SH-SY5Y (cell line): ENCODE data around the gene STEEP1.

Experiments used
- GATA2 ChIP-seq: IDR thresholded peaks from 2 replicates; pipeline ENCODE4 v1.6.1; 2011; ENCODE audit warnings: mild to moderate bottlenecking, low read depth, low read length
- GATA3 ChIP-seq: IDR thresholded peaks from 2 replicates; pipeline ENCODE4 v1.6.1; 2011; ENCODE audit warnings: low read depth, mild to moderate bottlenecking, low read length, moderate library complexity

The STEEP1 gene

DNA sequence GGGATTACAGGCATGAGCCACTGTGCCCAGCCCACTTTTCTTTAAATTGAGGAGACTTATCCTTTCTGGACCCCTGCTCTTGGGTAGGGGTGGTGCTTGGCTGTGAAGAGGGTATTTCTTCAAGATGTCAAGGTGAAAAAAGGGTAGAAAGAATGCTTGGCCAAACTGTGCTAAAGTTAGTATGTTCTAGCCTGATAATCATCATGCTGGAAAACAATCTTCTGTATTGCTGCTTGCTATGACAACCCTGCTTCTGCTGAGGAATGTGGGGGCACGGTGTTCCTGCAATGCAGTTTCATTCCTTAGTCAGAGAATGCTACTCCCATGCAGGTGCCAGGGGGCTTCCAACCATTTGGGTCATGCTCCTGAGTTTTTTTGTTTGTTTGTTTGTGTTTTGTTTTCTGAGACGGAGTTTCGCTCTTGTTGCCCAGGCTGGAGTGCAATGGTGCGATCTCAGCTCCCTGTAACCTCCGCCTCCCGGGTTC, 5.2 kb upstream of the STEEP1 start:
- no peak for TF ChIP-seq GATA3
- no peak for TF ChIP-seq GATA2

DNA sequence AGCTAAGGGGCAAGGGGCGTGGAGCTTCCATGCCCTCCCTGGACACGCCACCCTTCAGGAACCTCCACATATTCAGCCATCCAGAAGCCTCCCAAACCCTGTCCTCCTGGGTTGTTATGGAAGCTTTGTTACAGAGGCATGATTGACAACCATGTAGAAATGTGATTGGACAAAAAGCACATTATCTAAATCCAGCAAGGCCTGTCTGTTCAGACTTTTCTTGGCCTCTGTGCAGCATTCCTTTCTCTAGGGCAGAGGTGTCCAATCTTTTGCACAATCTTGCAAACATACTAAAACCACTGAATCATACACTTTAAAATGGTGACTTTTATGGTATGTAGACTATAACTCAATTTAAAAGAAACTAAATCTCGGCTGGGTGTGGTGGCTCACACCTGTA, 12.7 kb downstream of the STEEP1 start:
- TF ChIP-seq GATA2: no peak
- TF ChIP-seq GATA3: no peak

DNA sequence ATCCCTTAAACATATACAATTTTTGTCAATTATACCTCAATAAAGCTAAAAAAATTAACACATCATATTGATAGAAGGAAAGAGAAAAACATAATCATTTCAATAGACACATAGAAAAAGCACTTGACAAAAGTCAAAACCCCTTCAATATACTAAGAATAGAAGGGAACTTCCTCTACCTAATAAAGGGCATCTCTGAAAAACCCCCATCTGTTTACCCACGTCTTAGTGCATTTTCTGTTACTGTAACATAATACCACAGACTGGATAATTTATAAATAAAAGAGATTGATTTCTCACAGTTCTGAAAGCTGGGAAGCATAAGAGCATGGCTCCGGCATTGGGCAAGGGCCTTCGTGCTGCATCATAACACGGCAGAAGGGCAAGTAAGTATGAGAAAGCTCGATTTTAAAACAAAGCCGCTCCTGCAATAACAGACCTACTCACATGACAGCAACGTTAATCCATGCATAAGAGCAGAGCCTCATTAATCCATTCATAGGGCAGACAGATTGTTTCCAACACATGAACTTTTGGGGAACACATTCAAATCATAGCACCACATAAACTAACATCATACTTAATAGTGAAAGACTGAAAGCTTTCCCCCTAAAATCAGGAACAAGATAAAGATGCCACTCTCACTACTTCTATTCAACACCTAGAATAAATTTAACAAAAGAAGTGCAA, 15.7 kb downstream of the STEEP1 start:
- TF ChIP-seq GATA2: no peak
- TF ChIP-seq GATA3: no peak

GRCh38 chrX:119541188-119541587, 24.0 kb downstream of the STEEP1 start:
- TF ChIP-seq GATA2: no peak
- no peak for TF ChIP-seq GATA3

DNA sequence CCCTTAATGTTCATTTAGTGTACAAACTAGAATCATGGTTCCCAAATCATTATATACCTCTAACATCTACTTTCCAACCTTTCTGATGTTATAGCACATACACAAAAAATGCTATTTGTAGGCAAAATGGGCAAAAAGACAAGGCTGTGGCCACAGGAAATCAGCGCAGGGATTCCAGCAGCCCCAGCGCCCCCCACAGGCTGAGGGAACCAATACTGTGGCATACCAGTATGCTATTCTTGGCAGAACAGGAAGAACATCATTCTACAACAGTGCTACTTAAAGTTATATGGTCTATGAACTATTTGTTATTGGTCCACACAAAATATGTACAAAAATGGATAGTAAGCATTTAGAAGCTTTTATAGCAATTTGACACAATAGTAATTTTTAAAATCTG, 25.3 kb downstream of the STEEP1 start:
- TF ChIP-seq GATA3 (no peak), GATA2 (no peak)

GRCh38 chrX:119537487-119537886, 27.7 kb downstream of the STEEP1 start:
- TF ChIP-seq GATA3 (no peak), GATA2 (no peak)

DNA sequence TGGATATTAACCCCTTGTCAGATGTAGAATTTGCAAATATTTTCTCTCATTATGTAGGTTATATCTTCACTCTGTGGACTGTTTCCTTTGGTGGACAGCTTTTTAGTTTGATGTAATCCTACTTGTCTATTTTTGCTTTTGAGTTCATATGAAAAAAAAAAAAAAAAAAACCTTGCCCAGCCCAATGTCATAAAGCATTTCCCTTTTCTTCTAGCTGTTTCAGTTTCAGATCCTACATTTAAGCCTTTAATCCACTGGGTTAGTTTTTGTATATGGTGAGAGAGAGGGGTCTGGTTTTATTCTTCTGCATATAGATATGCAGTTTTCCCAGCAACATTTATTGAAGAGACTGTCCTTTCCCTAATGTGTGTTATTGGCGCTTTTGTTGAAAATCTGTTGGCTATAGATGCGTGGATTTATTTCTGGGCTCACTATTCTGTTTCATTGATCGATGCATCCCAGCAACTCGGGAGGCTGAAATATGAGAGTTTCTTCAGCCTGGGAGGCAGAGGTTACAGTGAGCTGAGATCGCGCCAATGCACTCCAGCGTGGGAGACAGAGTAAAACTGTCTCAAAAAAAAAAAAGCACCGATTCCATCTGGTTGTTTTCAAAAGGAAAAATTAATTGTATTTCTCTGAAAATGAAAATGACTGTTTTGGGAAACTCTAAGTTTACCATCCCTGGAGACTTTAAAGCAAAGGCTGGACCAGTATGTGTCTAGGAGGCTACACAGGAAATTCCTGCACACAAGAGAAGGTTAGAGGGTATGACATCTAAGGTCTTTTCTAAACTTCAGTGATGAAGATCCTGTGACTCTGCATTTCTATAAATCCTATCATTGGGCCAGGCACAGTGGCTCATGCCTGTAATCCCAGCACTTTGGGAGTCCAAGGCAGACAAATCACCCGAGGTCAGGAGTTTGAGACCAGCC, 35.6 kb downstream of the STEEP1 start:
- TF ChIP-seq GATA3: no peak
- TF ChIP-seq GATA2: no peak

DNA sequence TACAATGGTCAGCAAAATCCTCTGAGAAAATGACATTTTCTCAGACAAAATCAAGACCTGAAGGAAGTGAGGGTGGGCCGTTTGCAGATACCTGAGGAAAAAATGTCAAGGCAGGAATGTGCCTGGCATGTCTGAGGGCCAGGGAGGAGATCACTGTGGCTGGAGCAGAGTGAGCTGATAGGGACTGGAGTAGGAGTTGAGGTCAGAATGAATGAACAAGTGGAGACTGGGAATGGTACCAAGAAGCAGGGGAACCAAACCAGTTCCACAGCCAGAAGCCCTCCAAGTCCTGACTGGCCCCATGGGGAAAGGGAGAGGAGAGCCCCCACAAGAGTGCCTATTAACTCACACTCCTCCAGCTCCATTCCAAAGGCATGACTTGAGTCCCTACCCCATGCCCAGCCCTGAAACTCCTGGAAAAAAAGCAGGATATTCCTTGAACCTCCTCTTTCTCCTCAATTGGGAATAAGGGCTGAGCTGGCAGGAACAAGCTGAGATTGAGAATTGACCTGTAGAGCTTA, 41.5 kb downstream of the STEEP1 start:
- TF ChIP-seq GATA2: no peak
- TF ChIP-seq GATA3: no peak

DNA sequence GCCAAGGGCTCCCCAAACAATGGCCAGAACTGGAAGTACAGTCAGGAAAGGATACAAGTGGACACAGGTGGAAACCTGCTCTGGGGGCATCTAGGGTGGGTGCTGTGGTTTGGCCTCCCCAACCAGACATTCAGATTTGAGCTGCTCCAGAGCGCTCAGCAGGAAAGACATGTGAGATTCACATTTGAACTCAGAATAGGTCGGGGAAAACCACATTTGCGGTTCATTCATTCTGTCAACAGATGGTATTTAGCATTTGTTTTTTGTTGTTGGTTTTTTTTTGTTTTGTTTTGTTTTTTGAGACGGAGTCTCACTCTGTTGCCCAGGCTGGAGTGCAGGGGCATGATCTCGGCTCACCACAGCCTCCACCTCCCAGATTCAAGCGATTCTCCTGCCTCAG, 44.0 kb downstream of the STEEP1 start:
- TF ChIP-seq GATA3 (no peak), GATA2 (no peak)

GRCh38 chrX:119518371-119518770, 46.8 kb downstream of the STEEP1 start:
- TF ChIP-seq GATA2: no peak
- no peak for TF ChIP-seq GATA3

DNA sequence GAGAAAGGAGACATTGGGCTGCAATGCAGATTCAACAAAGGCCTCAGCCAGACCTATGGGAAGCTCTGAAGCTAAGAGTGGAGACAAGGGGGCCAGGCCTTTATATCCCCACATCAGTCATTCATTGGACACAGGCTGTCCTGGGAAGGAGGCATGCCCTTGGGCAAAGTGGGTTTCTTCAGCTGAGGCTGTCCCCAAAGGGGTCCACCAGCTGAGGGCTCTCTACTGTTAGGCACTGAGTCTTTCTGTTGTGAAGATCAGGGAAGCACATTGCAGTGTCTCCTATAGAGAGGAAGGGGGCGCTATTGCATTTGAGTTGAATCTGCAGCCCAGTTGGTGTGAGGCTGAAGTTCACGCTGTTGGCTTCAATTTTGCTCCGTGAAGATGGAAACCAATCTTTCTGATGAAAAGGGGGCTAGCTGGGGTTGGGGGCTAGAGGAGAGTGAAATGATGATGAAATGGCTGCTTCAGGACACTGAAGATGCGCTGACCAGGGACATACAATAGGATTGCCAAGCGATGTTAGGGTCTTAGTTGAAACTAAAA, 49.0 kb downstream of the STEEP1 start:
- no peak for TF ChIP-seq GATA2
- TF ChIP-seq GATA3: no peak

DNA sequence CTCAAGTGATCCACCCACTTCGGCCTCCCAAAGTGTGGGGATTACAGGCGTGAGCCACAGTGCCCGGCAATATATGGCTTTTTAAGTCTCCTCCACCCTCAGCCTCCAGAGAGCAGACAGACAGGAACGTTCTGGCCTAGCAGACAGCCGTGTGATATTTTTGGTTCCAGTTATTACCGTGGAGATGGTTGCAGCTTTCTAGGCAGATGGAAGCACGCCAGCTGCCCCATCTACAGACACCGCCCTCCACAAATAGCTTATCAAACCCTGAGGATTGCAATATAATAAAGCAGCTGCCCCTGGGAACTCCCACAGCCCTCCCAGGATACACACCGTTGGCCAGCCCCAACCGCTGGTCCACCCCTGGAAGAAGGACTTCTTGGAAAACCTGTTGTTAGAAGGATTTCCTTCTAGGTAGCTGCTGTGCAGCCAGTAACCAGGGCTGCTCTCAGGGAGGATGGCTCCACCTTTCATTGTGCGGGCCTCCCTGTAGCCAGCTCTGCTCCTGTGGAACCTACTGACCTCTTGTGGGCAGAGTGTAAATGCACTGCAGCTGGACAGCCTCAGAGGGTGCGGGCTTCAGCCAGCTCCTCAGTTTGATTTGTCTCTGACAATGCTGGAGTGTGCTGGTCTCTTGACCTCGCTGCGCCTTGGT, 52.9 kb downstream of the STEEP1 start:
- TF ChIP-seq GATA2 (no peak), GATA3 (no peak)

GRCh38 chrX:119507206-119507605, 58.0 kb downstream of the STEEP1 start:
- TF ChIP-seq GATA2 (no peak), GATA3 (no peak)

GRCh38 chrX:119505945-119506344, 59.3 kb downstream of the STEEP1 start:
- TF ChIP-seq GATA3: no peak
- TF ChIP-seq GATA2: no peak
